T-cell (primary cell): ENCODE results near the gene ZNF710. TPM values are rescaled to one million over a fixed set of nuclear protein-coding genes. Genes with fewer than 3 reads are reported as not detected.

ENCODE experiments used
- ATAC-seq, 4 experiments: fragments of 200-7000 bp in 3 of 4; fragments of 150-1000 bp in 1 of 4; cut with Tn5 transposase; replicated peaks in 1 of 4; 1 replicate in 3 of 4; 2 replicates in 1 of 4; pipeline ENCODE4 v1.10.0; 2021; ENCODE audit warnings: moderate library complexity in 3 of 4, mild to moderate bottlenecking in 2 of 4, moderate number of reproducible peaks in 1 of 4
- CTCF ChIA-PET, 2 donors: fragments of 300-600 bp; sonication (Branson Sonifier 250); formaldehyde crosslinking; loops; one replicate each; lab custom pipeline; 2022; ENCODE audit warnings: antibody characterized with exemption in 2 of 2; lab: Charles Lee
- POLR2A ChIA-PET, 2 donors: fragments of 300-600 bp; sonication (Branson Sonifier 250); formaldehyde crosslinking; loops; one replicate each; lab custom pipeline; 2022; ENCODE audit warnings: antibody characterized with exemption in 2 of 2; lab: Charles Lee
- DNase-seq, 35 experiments: peaks; one replicate each; pipeline versions ENCODE4 v3.0.0 to v3.0.0-alpha.2; 2013 to 2023
- H3K27ac ChIP-seq: one replicate; pipeline ENCODE4 v1.5.1; 2013; ENCODE audit warnings: low read length
- H3K27me3 ChIP-seq, 2 experiments: replicated peaks in 1 of 2; 1 replicate in 1 of 2; 2 replicates in 1 of 2; pipeline versions ENCODE4 v1.6.1 to v1.7.0; 2013; ENCODE audit warnings: low read length in 1 of 2, mixed read lengths in 1 of 2; ENCODE audit not compliant: control insufficient read depth in 2 of 2, insufficient read depth in 2 of 2; ENCODE audit errors: extremely low read depth in 1 of 2
- H3K36me3 ChIP-seq, 2 donors: 1 replicate in 1 of 2; 2 replicates in 1 of 2; pipeline versions ENCODE4 v1.6.1 to v1.7.0; 2013; ENCODE audit warnings: low read length in 1 of 2; ENCODE audit not compliant: control insufficient read depth in 2 of 2, insufficient read depth in 1 of 2; ENCODE audit errors: extremely low read depth in 1 of 2
- H3K4me1 ChIP-seq, 2 experiments: 1 replicate in 1 of 2; 2 replicates in 1 of 2; pipeline versions ENCODE4 v1.6.1 to v1.7.0; 2013; ENCODE audit warnings: low read length in 2 of 2, mixed read lengths in 1 of 2; ENCODE audit not compliant: insufficient read depth in 2 of 2, control insufficient read depth in 1 of 2; ENCODE audit errors: extremely low read depth in 1 of 2
- H3K4me3 ChIP-seq, 2 donors: 1 replicate in 1 of 2; 2 replicates in 1 of 2; pipeline versions ENCODE4 v1.5.1 to v1.7.0; 2013; ENCODE audit warnings: mild to moderate bottlenecking in 2 of 2, low read length in 1 of 2, moderate library complexity in 1 of 2; ENCODE audit not compliant: control insufficient read depth in 1 of 2; ENCODE audit errors: extremely low read depth in 1 of 2
- H3K9me3 ChIP-seq: 2 replicates; pipeline ENCODE4 v1.7.0; 2013
- H3K27ac Mint-ChIP-seq, 2 donors: one replicate each; pipeline ENCODE4 v1.8.0; 2020 to 2021; ENCODE audit warnings: mild to moderate bottlenecking in 2 of 2, mixed read lengths in 2 of 2
- H3K27me3 Mint-ChIP-seq, 2 donors: one replicate each; pipeline ENCODE4 v1.8.0; 2021 to 2022; ENCODE audit warnings: mixed read lengths in 2 of 2
- H3K36me3 Mint-ChIP-seq: one replicate; pipeline ENCODE4 v1.8.0; 2021; ENCODE audit warnings: mixed read lengths
- H3K4me1 Mint-ChIP-seq, 3 donors: one replicate each; pipeline ENCODE4 v1.8.0; 2020 to 2022; ENCODE audit warnings: mixed read lengths in 3 of 3, mild to moderate bottlenecking in 1 of 3
- H3K4me3 Mint-ChIP-seq, 3 donors: one replicate each; pipeline ENCODE4 v1.8.0; 2020 to 2022; ENCODE audit warnings: mild to moderate bottlenecking in 3 of 3, mixed read lengths in 3 of 3, moderate library complexity in 3 of 3
- H3K9me3 Mint-ChIP-seq, 3 donors: one replicate each; pipeline ENCODE4 v1.8.0; 2020 to 2022; ENCODE audit warnings: mixed read lengths in 3 of 3
- WGBS: methylation state at CpG from one replicate; pipeline ENCODE4 v1.1.5; 2013; ENCODE audit warnings: missing lambda C conversion rate; ENCODE audit not compliant: insufficient coverage; 5-methylcytosine and 5-hydroxymethylcytosine counted together
- total RNA-seq, 35 experiments: library from RNA in 6 of 35; stranded (reverse) in 6 of 35; fragments of 120-200 nt in 1 of 35; gene quantifications; one replicate each; pipeline versions ENCODE4 v1.2.1 to v1.2.4 and lab custom pipeline; 2013 to 2026

ZNF710 gene
- total RNA-seq, 5 donors from 2014 or later (not counting 1 experiment from before 2014, with no cell fraction given), result 11.8 to 21.2 (median 17.7) TPM

GRCh38 chr15:90074023-90074422 lies 72.9 kb downstream of the ZNF710 start:
- H3K9me3 ChIP-seq, result no peaks in the 10 kb centered on the region
- peaks cover 11% of the 10 kb centered on the region for H3K36me3 Mint-ChIP-seq
- no peak for DNase-seq
- CTCF ChIA-PET, result interaction anchor here in 1 of 2 donors (0.6 kb wide), 1 partner anchor 69 kb away, joined by 3 read pairs; no protein-coding TSS in a partner anchor
- ATAC-seq, result no peak
- no peaks in the 10 kb centered on the region for H3K4me1 ChIP-seq
- POLR2A ChIA-PET, result no interaction called here
- no peaks in the 10 kb centered on the region for H3K9me3 Mint-ChIP-seq
- H3K4me3 Mint-ChIP-seq, result no peak overlapping the region
- H3K27me3 Mint-ChIP-seq, result no peaks in the 10 kb centered on the region
- H3K27me3 ChIP-seq, result no peaks in the 10 kb centered on the region
- no peak overlapping the region for H3K27ac ChIP-seq
- H3K36me3 ChIP-seq, result peaks cover 19 to 38% of the 10 kb centered on the region in 2 donors
- H3K4me1 Mint-ChIP-seq, result peaks cover 6 to 7% (median 6%) of the 10 kb centered on the region in 3 donors
- WGBS, result 100% methylated on average over 11 of the region's 12 CpGs
- no peak overlapping the region for H3K27ac Mint-ChIP-seq
- no peak overlapping the region for H3K4me3 ChIP-seq

GRCh38 chr15:90074916-90075315 lies 73.8 kb downstream of the ZNF710 start:
- Mint-ChIP-seq H3K4me1 (peaks cover 5 to 6% (median 6%) of the 10 kb centered on the region in 3 donors), H3K27me3 (no peaks in the 10 kb centered on the region), H3K27ac (no peak overlapping the region), H3K36me3 (peaks cover 8% of the 10 kb centered on the region), H3K4me3 (no peak overlapping the region), H3K9me3 (no peaks in the 10 kb centered on the region)
- Histone ChIP-seq H3K4me1 (no peaks in the 10 kb centered on the region), H3K36me3 (peaks cover 22 to 42% of the 10 kb centered on the region in 2 donors), H3K27ac (no peak overlapping the region), H3K4me3 (no peak overlapping the region), H3K9me3 (no peaks in the 10 kb centered on the region), H3K27me3 (no peaks in the 10 kb centered on the region)
- POLR2A ChIA-PET, result interaction anchor here in 1 of 2 donors (0.6 kb wide), 2 partner anchors 44 to 98 kb away, joined by 3 read pairs; no protein-coding TSS in a partner anchor
- no peak for ATAC-seq
- WGBS, result 87% methylated on average over 2 of the region's 5 CpGs
- DNase-seq, result no peak
- CTCF ChIA-PET, result no interaction called here

- DNase-seq, result no peak
- no peak overlapping the region for H3K4me3 ChIP-seq
- no peaks in the 10 kb centered on the region for H3K4me1 ChIP-seq
- H3K27me3 ChIP-seq, result no peaks in the 10 kb centered on the region
- whole genome bisulfite sequencing, result 91% methylated on average over 8 of the region's 13 CpGs
- ChIA-PET CTCF (no interaction called here), POLR2A (interaction anchor here in 1 of 2 donors (0.6 kb wide), 3 partner anchors 44 to 98 kb away, joined by 3 to 9 read pairs (median 3); no protein-coding TSS in a partner anchor)
- peaks cover 8% of the 10 kb centered on the region for H3K36me3 Mint-ChIP-seq
- no peak overlapping the region for H3K27ac ChIP-seq
- no peaks in the 10 kb centered on the region for H3K9me3 Mint-ChIP-seq
- H3K36me3 ChIP-seq, result peaks cover 26 to 47% of the 10 kb centered on the region in 2 donors
- no peaks in the 10 kb centered on the region for H3K27me3 Mint-ChIP-seq
- peaks cover 5 to 6% (median 6%) of the 10 kb centered on the region in 3 donors for H3K4me1 Mint-ChIP-seq
- H3K4me3 Mint-ChIP-seq, result no peak overlapping the region
- H3K27ac Mint-ChIP-seq, result peak overlapping the region in 1 of 2 donors; percentile 74
- no peaks in the 10 kb centered on the region for H3K9me3 ChIP-seq
- ATAC-seq, result no peak
These were observed 74.5 kb downstream of the ZNF710 start for GRCh38 chr15:90075420-90076289.

- no peaks in the 10 kb centered on the region for H3K4me1 Mint-ChIP-seq
- ChIA-PET POLR2A (interaction anchor here (0.6 to 0.7 kb wide), 2 partner anchors 19 to 93 kb away, joined by 9 to 10 read pairs; no protein-coding TSS in a partner anchor), CTCF (interaction anchor here in 1 of 2 donors (0.6 kb wide), 1 partner anchor 131 kb away, joined by 5 read pairs; no protein-coding TSS in a partner anchor)
- DNase-seq (no peak), ATAC-seq (no peak)
- H3K9me3 Mint-ChIP-seq, result no peaks in the 10 kb centered on the region
- Histone ChIP-seq H3K9me3 (no peaks in the 10 kb centered on the region), H3K36me3 (peaks cover 26 to 51% of the 10 kb centered on the region in 2 donors), H3K4me3 (no peak overlapping the region), H3K27ac (no peak overlapping the region), H3K4me1 (no peaks in the 10 kb centered on the region), H3K27me3 (no peaks in the 10 kb centered on the region)
- H3K4me3 Mint-ChIP-seq, result no peak overlapping the region
- WGBS, result 92% methylated on average over 3 of the region's 6 CpGs
- peaks cover 8% of the 10 kb centered on the region for H3K36me3 Mint-ChIP-seq
- H3K27me3 Mint-ChIP-seq, result no peaks in the 10 kb centered on the region
- no peak overlapping the region for H3K27ac Mint-ChIP-seq
These were observed 75.6 kb downstream of the ZNF710 start for GRCh38 chr15:90076716-90077115.

DNA sequence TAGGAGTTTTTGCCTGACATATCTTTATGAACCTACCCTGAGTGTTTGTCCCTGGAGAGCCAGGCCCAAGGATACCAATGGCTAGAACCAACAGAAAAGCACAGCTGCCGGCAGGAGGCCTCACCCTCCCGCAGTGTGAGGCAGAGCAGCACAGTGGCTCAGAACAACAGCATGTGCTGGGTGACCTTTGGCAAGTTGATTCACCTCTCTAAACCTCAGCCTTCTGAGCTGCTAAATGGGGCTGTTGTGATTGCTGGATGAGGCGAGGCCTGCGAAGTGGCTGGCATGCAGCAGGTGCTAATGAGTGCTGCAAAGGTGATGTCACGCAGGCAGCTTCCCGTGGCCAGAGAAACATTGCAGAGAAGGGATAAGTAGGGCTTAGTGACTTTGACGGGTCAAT lies 77.8 kb downstream of the ZNF710 start:
- Histone ChIP-seq H3K27ac (no peak overlapping the region), H3K27me3 (no peaks in the 10 kb centered on the region), H3K9me3 (no peaks in the 10 kb centered on the region), H3K4me3 (no peak overlapping the region), H3K36me3 (peaks cover 21 to 60% of the 10 kb centered on the region in 2 donors), H3K4me1 (no peaks in the 10 kb centered on the region)
- POLR2A ChIA-PET, result no interaction called here
- CTCF ChIA-PET, result interaction anchor here in 1 of 2 donors (1.2 kb wide), 1 partner anchor 8 kb away, joined by 5 read pairs; no protein-coding TSS in a partner anchor
- peak overlapping the region in 1 of 2 donors; percentile 74 for H3K27ac Mint-ChIP-seq
- H3K36me3 Mint-ChIP-seq, result peaks cover 13% of the 10 kb centered on the region
- no peaks in the 10 kb centered on the region for H3K27me3 Mint-ChIP-seq
- no peaks in the 10 kb centered on the region for H3K4me1 Mint-ChIP-seq
- DNase-seq, result no peak
- ATAC-seq, result no peak
- 94% methylated on average over 5 of the region's 7 CpGs for WGBS
- H3K4me3 Mint-ChIP-seq, result no peak overlapping the region
- H3K9me3 Mint-ChIP-seq, result no peaks in the 10 kb centered on the region

DNA sequence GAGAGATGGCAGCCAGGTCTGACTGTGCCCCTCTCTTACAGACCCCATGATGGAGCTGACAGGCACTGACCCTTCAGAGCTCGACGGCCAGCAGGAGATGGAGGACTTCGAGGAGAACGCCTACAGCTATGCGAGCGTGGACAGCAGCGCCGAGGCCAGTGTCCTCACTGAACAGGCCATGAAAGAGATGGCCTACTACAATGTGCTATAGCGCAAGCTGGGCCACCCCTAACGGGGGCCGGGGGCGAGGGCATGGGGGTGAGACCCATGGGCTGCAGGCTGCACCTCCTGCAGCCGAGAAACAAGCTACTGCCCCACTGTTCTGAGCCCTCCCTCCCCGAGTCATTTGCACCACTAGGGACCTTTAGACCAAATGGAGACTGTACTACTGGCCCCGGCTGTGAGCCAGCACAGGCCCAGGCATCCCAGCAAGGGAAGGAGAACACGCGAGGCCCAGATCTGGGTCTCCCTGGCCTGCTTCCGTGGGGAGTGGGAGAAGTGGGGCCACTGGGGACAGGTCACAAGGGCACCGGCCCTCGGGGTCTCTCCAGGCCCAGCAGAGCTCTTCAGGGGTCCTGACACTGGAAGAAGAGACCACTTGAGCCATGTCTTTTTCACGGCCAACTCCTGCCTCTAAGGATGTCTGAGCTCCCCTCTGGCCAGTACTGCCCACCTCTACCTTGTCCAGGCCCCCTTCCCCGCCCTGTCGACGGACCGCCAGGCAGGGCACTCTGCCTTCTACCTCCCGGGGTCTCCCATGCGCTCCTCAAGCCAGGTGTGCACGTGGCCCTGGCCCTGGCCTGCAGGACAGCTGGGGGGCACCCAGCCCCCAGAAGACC lies 78.7 kb downstream of the ZNF710 start:
- Mint-ChIP-seq H3K27me3 (no peaks in the 10 kb centered on the region), H3K4me3 (no peak overlapping the region), H3K36me3 (peaks cover 12% of the 10 kb centered on the region), H3K4me1 (no peaks in the 10 kb centered on the region), H3K27ac (no peak overlapping the region), H3K9me3 (no peaks in the 10 kb centered on the region)
- ChIA-PET CTCF (interaction anchor here in 1 of 2 donors (1.2 kb wide), 1 partner anchor 9 kb away, joined by 5 read pairs; no protein-coding TSS in a partner anchor), POLR2A (no interaction called here)
- Histone ChIP-seq H3K27ac (no peak overlapping the region), H3K4me1 (no peaks in the 10 kb centered on the region), H3K36me3 (peaks cover 23 to 66% of the 10 kb centered on the region in 2 donors), H3K4me3 (no peak overlapping the region), H3K27me3 (no peaks in the 10 kb centered on the region), H3K9me3 (no peaks in the 10 kb centered on the region)
- ATAC-seq (no peak), DNase-seq (no peak)
- 95% methylated on average over 27 of the region's 28 CpGs for WGBS
